ENCODE data around the gene OGFOD2.
"Not testable (repeated sequence)": the region's sequence is repeated elsewhere in the genome, so short reads cannot be mapped to it uniquely, and the experiment has no call there.

Gene OGFOD2

GRCh38 chr12:123006977-123007376, 31.9 kb downstream of the OGFOD2 start:
- H3K27ac ChIP-seq, result no peak overlapping the region
- TF ChIP-seq CTCF (IDR thresholded peaks at IDR 0.05), result no peak

GRCh38 chr12:123010110-123010509, 35.1 kb downstream of the OGFOD2 start:
- H3K27ac ChIP-seq, result no peak overlapping the region
- no peak for DNase-seq (ENCODE audit: low spot score)
- no peak for TF ChIP-seq CTCF (IDR thresholded peaks at IDR 0.05)
- H3K4me3 ChIP-seq, result no peak overlapping the region

More at GRCh38 chr12:123006977-123007376, 31.9 kb downstream of the OGFOD2 start:
- no peak overlapping the region for H3K4me3 ChIP-seq
- DNase-seq (ENCODE audit: low spot score), result no peak

- H3K4me3 ChIP-seq, result no peak overlapping the region
- no peak for TF ChIP-seq CTCF (IDR thresholded peaks at IDR 0.05)
- no peak for DNase-seq (ENCODE audit: low spot score)
- H3K27ac ChIP-seq, result no peak overlapping the region
Observed at GRCh38 chr12:123010681-123011080, 35.6 kb downstream of the OGFOD2 start.

GRCh38 chr12:123011701-123012100, 36.7 kb downstream of the OGFOD2 start:
- TF ChIP-seq CTCF (IDR thresholded peaks at IDR 0.05), result no peak
- Histone ChIP-seq H3K4me3 (no peak overlapping the region), H3K27ac (no peak overlapping the region)
- DNase-seq (ENCODE audit: low spot score), result no peak

GRCh38 chr12:123013185-123014095, 38.4 kb downstream of the OGFOD2 start:
- DNase-seq (ENCODE audit: low spot score), result no peak
- H3K4me3 ChIP-seq, result no peak overlapping the region
- no peak overlapping the region for H3K27ac ChIP-seq
- TF ChIP-seq CTCF (IDR thresholded peaks at IDR 0.05), result no peak

- not testable (repeated sequence) for DNase-seq (ENCODE audit: low spot score); H3K4me3 ChIP-seq; H3K27ac ChIP-seq
Observed at GRCh38 chr12:123014473-123014872, 39.4 kb downstream of the OGFOD2 start.

- TF ChIP-seq CTCF (IDR thresholded peaks at IDR 0.05), result no peak
- DNase-seq (ENCODE audit: low spot score), result no peak
- Histone ChIP-seq H3K4me3 (no peak overlapping the region), H3K27ac (no peak overlapping the region)
Observed at GRCh38 chr12:123017753-123018152, 42.7 kb downstream of the OGFOD2 start.

Measured in coronary artery (tissue), 2 donors.